Brain pericyte (primary cell): ENCODE results near the gene MFSD12.
"Not testable (repeated sequence)": the region's sequence is repeated elsewhere in the genome, so short reads cannot be mapped to it uniquely, and the experiment has no call there.

Source experiments
- DNase-seq: peaks from one replicate; pipeline ENCODE4 v3.0.0-alpha.2; 2012; ENCODE audit warnings: low read depth, low spot score

The MFSD12 gene

GRCh38 chr19:3537438-3538240 lies 19.7 kb downstream of the MFSD12 start:
- no peak for DNase-seq

GRCh38 chr19:3537101-3537437 lies 20.3 kb downstream of the MFSD12 start:
- DNase-seq = no peak

GRCh38 chr19:3536429-3537100 lies 20.8 kb downstream of the MFSD12 start:
- DNase-seq = no peak

GRCh38 chr19:3535981-3536380 lies 21.4 kb downstream of the MFSD12 start:
- DNase-seq = no peak

GRCh38 chr19:3535563-3535965 lies 21.8 kb downstream of the MFSD12 start:
- no peak for DNase-seq

- no peak for DNase-seq
Observed at GRCh38 chr19:3535235-3535535, 22.2 kb downstream of the MFSD12 start.

- DNase-seq = no peak
Observed at GRCh38 chr19:3534375-3535234, 22.8 kb downstream of the MFSD12 start.

- no peak for DNase-seq
Observed at GRCh38 chr19:3533563-3534216, 23.7 kb downstream of the MFSD12 start.

- DNase-seq = no peak
Observed at GRCh38 chr19:3533033-3533432, 24.4 kb downstream of the MFSD12 start.

GRCh38 chr19:3532154-3532786 lies 25.1 kb downstream of the MFSD12 start:
- DNase-seq = no peak

GRCh38 chr19:3531716-3532115 lies 25.7 kb downstream of the MFSD12 start:
- no peak for DNase-seq

GRCh38 chr19:3530389-3530788 lies 27.0 kb downstream of the MFSD12 start:
- no peak for DNase-seq

- not testable (repeated sequence) for DNase-seq
Observed at GRCh38 chr19:3529299-3529698, 28.1 kb downstream of the MFSD12 start.

GRCh38 chr19:3528539-3529211 lies 28.7 kb downstream of the MFSD12 start:
- DNase-seq = no peak

GRCh38 chr19:3528080-3528479 lies 29.3 kb downstream of the MFSD12 start:
- no peak for DNase-seq

GRCh38 chr19:3527238-3527910 lies 30.0 kb downstream of the MFSD12 start:
- DNase-seq = no peak

GRCh38 chr19:3526507-3527237 lies 30.7 kb downstream of the MFSD12 start:
- no peak for DNase-seq

- no peak for DNase-seq
Observed at GRCh38 chr19:3524904-3525451, 32.4 kb downstream of the MFSD12 start.

GRCh38 chr19:3524078-3524842 lies 33.1 kb downstream of the MFSD12 start:
- DNase-seq = no peak
